Measurements from ENCODE around the gene TTL.

TTL gene

GRCh38 chr2:112579241-112579640, 97.3 kb downstream of the TTL start:
- DNase-seq (ENCODE audit: low read depth) = peak; percentile 63
- TF ChIP-seq, protein P1, sequence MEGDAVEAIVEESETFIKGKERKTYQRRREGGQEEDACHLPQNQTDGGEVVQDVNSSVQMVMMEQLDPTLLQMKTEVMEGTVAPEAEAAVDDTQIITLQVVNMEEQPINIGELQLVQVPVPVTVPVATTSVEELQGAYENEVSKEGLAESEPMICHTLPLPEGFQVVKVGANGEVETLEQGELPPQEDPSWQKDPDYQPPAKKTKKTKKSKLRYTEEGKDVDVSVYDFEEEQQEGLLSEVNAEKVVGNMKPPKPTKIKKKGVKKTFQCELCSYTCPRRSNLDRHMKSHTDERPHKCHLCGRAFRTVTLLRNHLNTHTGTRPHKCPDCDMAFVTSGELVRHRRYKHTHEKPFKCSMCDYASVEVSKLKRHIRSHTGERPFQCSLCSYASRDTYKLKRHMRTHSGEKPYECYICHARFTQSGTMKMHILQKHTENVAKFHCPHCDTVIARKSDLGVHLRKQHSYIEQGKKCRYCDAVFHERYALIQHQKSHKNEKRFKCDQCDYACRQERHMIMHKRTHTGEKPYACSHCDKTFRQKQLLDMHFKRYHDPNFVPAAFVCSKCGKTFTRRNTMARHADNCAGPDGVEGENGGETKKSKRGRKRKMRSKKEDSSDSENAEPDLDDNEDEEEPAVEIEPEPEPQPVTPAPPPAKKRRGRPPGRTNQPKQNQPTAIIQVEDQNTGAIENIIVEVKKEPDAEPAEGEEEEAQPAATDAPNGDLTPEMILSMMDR (IDR thresholded peaks at IDR 0.05; ENCODE audit: control insufficient read depth, extremely low read depth, insufficient read depth) = no peak
- H3K4me3 ChIP-seq (ENCODE audit: low read depth, low read length) = no peak overlapping the region

DNA sequence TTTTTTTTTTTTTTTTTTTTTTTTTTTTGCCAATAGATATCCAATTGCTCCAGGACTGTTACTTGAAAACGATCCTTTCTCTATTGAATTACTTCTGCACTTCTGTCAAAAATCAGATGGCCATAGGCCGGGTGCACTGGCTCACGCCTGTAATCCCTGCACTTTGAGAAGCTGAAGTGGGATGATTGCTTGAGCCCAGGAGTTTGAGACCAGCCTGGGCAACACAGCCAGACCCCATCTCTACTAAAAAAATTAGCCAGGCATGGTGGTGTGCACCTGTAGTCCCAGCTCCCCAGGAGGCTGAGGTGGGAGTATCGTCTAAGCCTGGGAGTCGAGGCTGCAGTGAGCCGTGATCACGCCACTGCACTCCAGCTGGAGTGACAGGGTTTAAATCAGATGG, 98.1 kb downstream of the TTL start:
- DNase-seq (ENCODE audit: low read depth) = no peak
- TF ChIP-seq, protein P1 (IDR thresholded peaks at IDR 0.05; ENCODE audit: control insufficient read depth, extremely low read depth, insufficient read depth) = no peak
- H3K4me3 ChIP-seq (ENCODE audit: low read depth, low read length) = no peak overlapping the region

DNA sequence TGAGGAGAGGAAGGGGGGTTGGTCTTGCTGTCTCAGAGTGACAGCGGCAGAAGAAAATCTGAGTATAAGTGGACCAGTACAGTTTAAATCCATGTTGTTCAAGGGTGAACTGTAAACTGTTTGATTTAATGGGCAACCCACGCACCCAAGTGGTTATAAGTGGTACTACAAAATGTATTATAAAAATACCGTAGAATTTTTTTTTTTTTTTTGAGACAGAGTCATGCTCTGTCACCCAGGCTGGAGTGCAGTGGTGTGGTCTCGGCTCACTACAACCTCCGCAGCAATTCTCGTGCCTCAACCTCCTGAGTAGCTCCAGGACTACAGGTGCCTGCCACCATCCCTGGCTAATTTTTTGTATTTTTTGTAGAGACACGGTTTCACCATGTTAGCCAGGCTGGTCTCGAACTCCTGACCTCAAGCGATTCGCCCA, 100.4 kb downstream of the TTL start:
- TF ChIP-seq, protein P1 (IDR thresholded peaks at IDR 0.05; ENCODE audit: control insufficient read depth, extremely low read depth, insufficient read depth) = peak; percentile 47
- H3K4me3 ChIP-seq (ENCODE audit: low read depth, low read length) = no peak overlapping the region
- no peak for DNase-seq (ENCODE audit: low read depth)

- no peak for DNase-seq (ENCODE audit: low read depth)
- peak overlapping the region; percentile 82 for H3K4me3 ChIP-seq (ENCODE audit: low read depth, low read length)
- TF ChIP-seq, protein P1 (IDR thresholded peaks at IDR 0.05; ENCODE audit: control insufficient read depth, extremely low read depth, insufficient read depth) = peak; percentile 27; the same call in 1 of the 2 replicates
Observed at GRCh38 chr2:112583497-112584133, 101.7 kb downstream of the TTL start.

DNA sequence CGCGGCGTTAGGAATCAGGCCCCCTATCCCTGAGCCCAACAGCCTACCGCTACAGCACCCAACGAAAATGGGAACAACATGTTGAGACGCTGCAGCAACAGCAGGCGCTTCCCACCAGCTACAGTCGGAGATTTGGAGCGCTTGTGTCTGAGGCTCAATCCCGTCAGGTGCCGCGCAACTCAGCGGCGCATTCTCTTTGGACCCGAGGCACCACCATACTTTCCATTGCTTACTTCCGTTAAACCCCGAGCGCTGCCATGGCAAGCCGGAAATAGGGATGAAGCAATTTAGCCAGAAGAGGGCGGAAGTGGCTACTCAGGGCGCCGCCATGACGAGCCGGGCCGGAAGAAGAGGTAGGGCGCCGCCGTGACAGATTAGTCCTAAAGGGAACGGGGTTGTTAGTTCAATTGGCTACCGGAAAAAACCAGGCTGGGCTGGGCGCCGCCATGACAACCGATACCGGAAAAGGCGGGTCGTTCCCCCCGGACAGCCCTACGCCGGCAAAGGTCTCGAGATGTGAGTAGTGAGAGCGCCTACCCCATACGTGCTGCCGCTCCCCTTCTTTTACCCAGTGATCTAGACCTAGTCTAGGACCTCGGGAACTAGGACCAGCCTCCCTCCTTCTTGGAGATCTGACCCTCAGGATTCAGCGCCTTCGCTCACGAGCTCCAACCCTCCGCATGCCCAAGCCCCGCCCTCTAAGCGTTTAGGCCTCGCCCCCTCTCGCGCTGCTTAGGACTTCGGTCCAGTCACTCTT, 102.4 kb downstream of the TTL start, which contains the start of gene CHCHD5:
TSS of gene CHCHD5 (plus strand) at position 476 of the 757 bp plus-strand sequence. CDS start at position 515, 39 bp downstream.
- TF ChIP-seq, protein P1 (IDR thresholded peaks at IDR 0.05; ENCODE audit: control insufficient read depth, extremely low read depth, insufficient read depth) = peak; percentile 14; the same call in 1 of the 2 replicates
- peak; percentile 84 for DNase-seq (ENCODE audit: low read depth)
- peak within 1 kb of the TSS; percentile 82 for H3K4me3 ChIP-seq (ENCODE audit: low read depth, low read length)

DNA sequence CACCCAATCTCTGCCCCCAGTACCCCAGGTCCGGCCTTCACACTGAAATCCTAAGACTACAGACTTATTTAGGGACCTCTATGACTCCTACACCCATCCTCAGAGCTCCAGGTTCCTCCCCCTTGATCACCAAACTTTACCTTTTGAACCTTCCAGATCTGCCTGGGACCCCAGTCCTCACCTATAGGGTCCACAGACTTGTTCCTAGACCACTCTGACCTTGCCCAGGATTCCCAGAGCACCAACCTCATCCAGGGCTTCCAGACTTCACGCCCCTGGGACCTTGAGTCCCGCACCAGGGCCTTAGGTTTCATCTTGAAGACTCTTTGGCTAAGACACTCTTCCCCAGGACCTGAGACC, 102.9 kb downstream of the TTL start:
- TF ChIP-seq, protein P1 (IDR thresholded peaks at IDR 0.05; ENCODE audit: control insufficient read depth, extremely low read depth, insufficient read depth) = no peak
- no peak for DNase-seq (ENCODE audit: low read depth)
- H3K4me3 ChIP-seq (ENCODE audit: low read depth, low read length) = peak overlapping the region; percentile 82

Measured in LNCaP clone FGC (cell line).